ENCODE measurements around the gene DCAF11. TPM values are rescaled to one million over a fixed set of nuclear protein-coding genes. Genes with fewer than 3 reads are reported as not detected.
A peak's percentile ranks its signal among the peaks of the same experiment; 100 is the strongest.

The DCAF11 gene
- total and polyA plus RNA-seq, 2 donors (not counting 1 experiment from before 2014, with no cell fraction given) = 64.5 to 96.3 TPM

DNA sequence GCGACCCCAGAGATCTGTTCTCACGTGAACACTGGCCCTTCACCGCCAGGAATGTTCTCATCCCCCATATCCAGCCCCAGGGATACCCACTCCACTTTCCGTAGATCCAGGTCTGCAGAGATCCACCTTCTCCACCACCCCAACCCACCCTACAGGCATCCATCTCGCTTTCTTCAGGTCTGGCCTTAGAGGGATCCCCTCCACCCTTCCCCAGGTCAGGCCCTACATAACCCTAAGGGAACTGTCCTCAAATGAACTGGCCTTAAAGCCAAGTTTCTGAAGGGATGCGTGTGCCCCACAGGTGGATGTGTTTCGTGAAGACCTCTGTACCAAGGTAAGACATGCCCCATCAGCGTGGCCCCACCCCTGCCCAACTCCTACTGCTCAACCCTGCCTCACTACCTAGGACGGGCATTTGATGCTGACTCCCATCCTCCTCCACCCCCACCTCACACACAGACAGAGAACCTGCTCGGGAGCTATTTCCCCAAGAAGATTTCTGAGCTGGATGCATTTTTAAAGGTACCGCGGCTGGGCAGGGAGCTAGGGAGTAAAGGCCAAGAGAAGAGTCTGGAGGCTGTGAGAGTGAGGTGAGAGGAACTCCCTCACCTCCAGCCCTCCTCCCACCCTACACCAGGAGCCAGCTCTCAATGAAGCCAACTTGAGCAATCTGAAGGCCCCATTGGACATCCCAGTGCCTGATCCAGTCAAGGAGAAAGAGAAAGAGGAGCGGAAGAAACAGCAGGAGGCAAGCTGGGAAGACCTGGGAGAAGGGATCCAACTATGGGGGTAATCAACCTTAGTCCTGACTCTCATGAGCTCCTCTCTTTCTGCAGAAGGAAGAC lies 22.3 kb downstream of the DCAF11 start:
- peak overlapping the region; percentile 91 for H3K27ac Mint-ChIP-seq
- Histone ChIP-seq H3K4me2 (replicated peaks; ENCODE audit: low read depth, low read length, poor library complexity, severe bottlenecking) (peak overlapping the region; percentile 90), H3K4me1 (ENCODE audit: control insufficient read depth in 2 of 2, insufficient read depth in 2 of 2, low read length in 2 of 2) (peaks cover 33 to 45% of the 10 kb centered on the region in 2 donors), H3K27ac (ENCODE audit: low read length in 2 of 2) (peak overlapping the region; percentile 87 to 97), H2AFZ (ENCODE audit: insufficient read depth, low read depth, low read length, poor library complexity, severe bottlenecking) (peak overlapping the region; percentile 96), H3K36me3 (replicated peaks in 1 of 2; ENCODE audit: control extremely low read depth in 1 of 2, control insufficient read depth in 1 of 2, extremely low read depth in 1 of 2, insufficient read depth in 2 of 2, low read length in 1 of 2) (peaks cover 0 to 27% of the 10 kb centered on the region in 2 experiments), H3K27me3 (replicated peaks in 1 of 4; ENCODE audit: control extremely low read depth in 1 of 4, control insufficient read depth in 3 of 4, insufficient read depth in 4 of 4, low read length in 3 of 4) (no peaks in the 10 kb centered on the region), H3K79me2 (ENCODE audit: control insufficient read depth, insufficient read depth, low read length) (peaks cover 52% of the 10 kb centered on the region), H4K20me1 (ENCODE audit: control insufficient read depth, insufficient read depth, low read length, poor library complexity, severe bottlenecking) (peaks cover 16% of the 10 kb centered on the region), H3K9me3 (ENCODE audit: control extremely low read depth in 1 of 3, control insufficient read depth in 2 of 3, insufficient read depth in 1 of 3, low read length in 2 of 3) (no peaks in the 10 kb centered on the region), H3K4me3 (ENCODE audit: control extremely low read depth in 1 of 5, extremely low read depth in 1 of 5, insufficient read depth in 1 of 5, low read depth in 2 of 5, low read length in 4 of 5) (peak overlapping the region; percentile 54 to 96 (median 78)), H3K9ac (ENCODE audit: low read length) (peak overlapping the region; percentile 97)
- H3K27me3 Mint-ChIP-seq = no peaks in the 10 kb centered on the region
- peak overlapping the region; percentile 92 for H3K4me3 Mint-ChIP-seq
- intact Hi-C loops (cut with micrococcal nuclease) = loop anchor here (1.0 to 2.0 kb wide), 6 partner anchors 9 to 105 kb away; partner anchors contain the start of genes DCAF11, IRF9, NRL and PCK2
- no peak for TF ChIP-seq CTCF (IDR thresholded peaks at IDR 0.05)
- no peak for TF ChIP-seq EZH2 (IDR thresholded peaks at IDR 0.05; ENCODE audit: borderline replicate concordance, insufficient read depth, low read depth, low read length, poor library complexity, severe bottlenecking)
- 21% methylated on average over 8 of the region's 13 CpGs for WGBS (ENCODE audit: insufficient coverage)
- CTCF ChIA-PET = interaction anchor here (0.8 to 4.6 kb wide), 10 partner anchors 10 to 197 kb away, joined by 3 to 43 read pairs (median 6); partner anchors contain the start of genes DCAF11, IRF9, NRL and PSME2
- POLR2A ChIA-PET = interaction anchor here (0.5 to 3.3 kb wide), 10 partner anchors 10 to 137 kb away, joined by 3 to 49 read pairs (median 5); partner anchors contain the start of genes DCAF11, IPO4, IRF9 and MDP1
- ATAC-seq (ENCODE audit: low read depth) (no peak), DNase-seq (no peak)
- no peaks in the 10 kb centered on the region for H3K9me3 Mint-ChIP-seq (ENCODE audit: insufficient read depth)
- H3K4me1 Mint-ChIP-seq = peaks cover 60% of the 10 kb centered on the region
